Panc1 (cell line): ENCODE measurements around the gene EGFR. TPM values are rescaled to one million over a fixed set of nuclear protein-coding genes. Genes with fewer than 3 reads are reported as not detected.
A peak's percentile ranks its signal among the peaks of the same experiment; 100 is the strongest.

Source experiments
- ATAC-seq: fragments of 200-7000 bp; cut with Tn5 transposase; 2 replicates; pipeline ENCODE4 v1.9.1; 2020; ENCODE audit warnings: mild to moderate bottlenecking, moderate library complexity
- BruUV-seq: library from RNA; stranded (reverse); fragments of 400-500 nt; replicated peaks from 2 replicates; lab custom pipeline; 2021; lab: Mats Ljungman, UMichigan
- CTCF ChIA-PET: fragments of 300-600 bp; sonication (Branson Sonifier 250); formaldehyde crosslinking; loops from one replicate; lab custom pipeline; 2022; ENCODE audit warnings: antibody characterized with exemption; lab: Charles Lee
- POLR2A ChIA-PET: fragments of 300-600 bp; sonication (Branson Sonifier 250); formaldehyde crosslinking; loops from one replicate; lab custom pipeline; 2022; ENCODE audit warnings: antibody characterized with exemption; lab: Charles Lee
- DNase-seq: peaks from one replicate; pipeline ENCODE4 v3.0.0-alpha.2; 2010; ENCODE audit warnings: low read depth, low spot score
- H3K27ac ChIP-seq: 2 replicates; pipeline ENCODE4 v1.5.1; 2011; ENCODE audit warnings: mild to moderate bottlenecking, low read length, inconsistent platforms
- H3K27me3 ChIP-seq: fragments of 200-500 bp; sonication (Bioruptor generic); 2 replicates; pipeline ENCODE4 v1.6.0; 2014; ENCODE audit warnings: low read length, inconsistent platforms; ENCODE audit not compliant: control insufficient read depth, insufficient read depth
- H3K36me3 ChIP-seq: fragments of 200-500 bp; sonication (Bioruptor generic); 2 replicates; pipeline ENCODE4 v1.5.1; 2014; ENCODE audit warnings: inconsistent platforms, mild to moderate bottlenecking, low read length, moderate library complexity; ENCODE audit not compliant: control insufficient read depth, insufficient read depth
- H3K4me1 ChIP-seq: 2 replicates; pipeline ENCODE4 v1.5.1; 2011; ENCODE audit warnings: inconsistent platforms, mild to moderate bottlenecking, low read length, moderate library complexity; ENCODE audit not compliant: control insufficient read depth, insufficient read depth
- H3K4me3 ChIP-seq, 2 experiments: 2 replicates each; pipeline ENCODE4 v1.5.1; 2011 to 2012; ENCODE audit warnings: low read depth in 2 of 2, low read length in 2 of 2, mild to moderate bottlenecking in 2 of 2, inconsistent platforms in 1 of 2, moderate library complexity in 1 of 2
- H3K9me3 ChIP-seq: fragments of 200-500 bp; sonication (Bioruptor generic); 2 replicates; pipeline ENCODE4 v1.5.1; 2014; ENCODE audit warnings: low read depth, mild to moderate bottlenecking, inconsistent platforms, low read length, moderate library complexity; ENCODE audit not compliant: control insufficient read depth, insufficient read depth
- POLR2AphosphoS5 ChIP-seq: IDR thresholded peaks from 2 replicates; pipeline ENCODE4 v1.6.1; 2012; ENCODE audit warnings: mild to moderate bottlenecking, low read depth, low read length, moderate library complexity
- SIN3A ChIP-seq: IDR thresholded peaks from 2 replicates; pipeline ENCODE4 v1.6.1; 2012; ENCODE audit warnings: low read depth, mild to moderate bottlenecking, low read length, moderate library complexity, borderline replicate concordance; ENCODE audit not compliant: insufficient read depth
- TCF7L2 ChIP-seq: IDR thresholded peaks from 2 replicates; pipeline ENCODE4 v1.6.1; 2011; ENCODE audit warnings: mild to moderate bottlenecking, low read depth, low read length, inconsistent platforms
- in situ Hi-C: cut with HindIII; loops from 2 replicates; pipeline ENCODE4 v1.10.0; 2016; ENCODE audit warnings: low sequenced_read_pairs, low pct_unique_long_range_greater_than_20kb
- intact Hi-C: fragments of 100-400 bp; cut with micrococcal nuclease; formaldehyde crosslinking; loops from one replicate; pipeline ENCODE4 v1.10.0; 2022; ENCODE audit not compliant: unreplicated experiment
- total RNA-seq: library from RNA; stranded (reverse); gene quantifications from one replicate; pipeline ENCODE4 v1.2.1, GENCODE V29; 2021; ENCODE audit not compliant: unreplicated experiment
- TF ChIP-seq, protein P1 (sequence below): fragments of 450-650 bp; IDR thresholded peaks from 2 replicates; pipeline ENCODE4 v1.5.1; 2017; ENCODE audit warnings: mild to moderate bottlenecking
- TF ChIP-seq, protein P2 (sequence below), 2 experiments: IDR thresholded peaks; 2 replicates each; pipeline ENCODE4 v1.6.1; 2011 to 2012; ENCODE audit warnings: low read depth in 2 of 2, control low read depth in 1 of 2, low read length in 1 of 2, mild to moderate bottlenecking in 1 of 2, moderate library complexity in 1 of 2; ENCODE audit not compliant: insufficient read depth in 1 of 2

The EGFR gene
- total RNA-seq, 1 experiment from 2014 or later: 156 TPM

- Histone ChIP-seq H3K9me3 (no peaks in the 10 kb centered on the region), H3K27me3 (no peaks in the 10 kb centered on the region), H3K4me3 (no peak overlapping the region), H3K27ac (no peak overlapping the region; the same call in 1 of the 2 replicates), H3K36me3 (no peaks in the 10 kb centered on the region), H3K4me1 (peaks cover 12% of the 10 kb centered on the region)
- ATAC-seq: peak; percentile 44
- TF ChIP-seq, protein P1, sequence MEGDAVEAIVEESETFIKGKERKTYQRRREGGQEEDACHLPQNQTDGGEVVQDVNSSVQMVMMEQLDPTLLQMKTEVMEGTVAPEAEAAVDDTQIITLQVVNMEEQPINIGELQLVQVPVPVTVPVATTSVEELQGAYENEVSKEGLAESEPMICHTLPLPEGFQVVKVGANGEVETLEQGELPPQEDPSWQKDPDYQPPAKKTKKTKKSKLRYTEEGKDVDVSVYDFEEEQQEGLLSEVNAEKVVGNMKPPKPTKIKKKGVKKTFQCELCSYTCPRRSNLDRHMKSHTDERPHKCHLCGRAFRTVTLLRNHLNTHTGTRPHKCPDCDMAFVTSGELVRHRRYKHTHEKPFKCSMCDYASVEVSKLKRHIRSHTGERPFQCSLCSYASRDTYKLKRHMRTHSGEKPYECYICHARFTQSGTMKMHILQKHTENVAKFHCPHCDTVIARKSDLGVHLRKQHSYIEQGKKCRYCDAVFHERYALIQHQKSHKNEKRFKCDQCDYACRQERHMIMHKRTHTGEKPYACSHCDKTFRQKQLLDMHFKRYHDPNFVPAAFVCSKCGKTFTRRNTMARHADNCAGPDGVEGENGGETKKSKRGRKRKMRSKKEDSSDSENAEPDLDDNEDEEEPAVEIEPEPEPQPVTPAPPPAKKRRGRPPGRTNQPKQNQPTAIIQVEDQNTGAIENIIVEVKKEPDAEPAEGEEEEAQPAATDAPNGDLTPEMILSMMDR: no peak
- no peak for TF ChIP-seq TCF7L2
- TF ChIP-seq SIN3A: no peak
- no peak for TF ChIP-seq POLR2AphosphoS5
- TF ChIP-seq, protein P2, sequence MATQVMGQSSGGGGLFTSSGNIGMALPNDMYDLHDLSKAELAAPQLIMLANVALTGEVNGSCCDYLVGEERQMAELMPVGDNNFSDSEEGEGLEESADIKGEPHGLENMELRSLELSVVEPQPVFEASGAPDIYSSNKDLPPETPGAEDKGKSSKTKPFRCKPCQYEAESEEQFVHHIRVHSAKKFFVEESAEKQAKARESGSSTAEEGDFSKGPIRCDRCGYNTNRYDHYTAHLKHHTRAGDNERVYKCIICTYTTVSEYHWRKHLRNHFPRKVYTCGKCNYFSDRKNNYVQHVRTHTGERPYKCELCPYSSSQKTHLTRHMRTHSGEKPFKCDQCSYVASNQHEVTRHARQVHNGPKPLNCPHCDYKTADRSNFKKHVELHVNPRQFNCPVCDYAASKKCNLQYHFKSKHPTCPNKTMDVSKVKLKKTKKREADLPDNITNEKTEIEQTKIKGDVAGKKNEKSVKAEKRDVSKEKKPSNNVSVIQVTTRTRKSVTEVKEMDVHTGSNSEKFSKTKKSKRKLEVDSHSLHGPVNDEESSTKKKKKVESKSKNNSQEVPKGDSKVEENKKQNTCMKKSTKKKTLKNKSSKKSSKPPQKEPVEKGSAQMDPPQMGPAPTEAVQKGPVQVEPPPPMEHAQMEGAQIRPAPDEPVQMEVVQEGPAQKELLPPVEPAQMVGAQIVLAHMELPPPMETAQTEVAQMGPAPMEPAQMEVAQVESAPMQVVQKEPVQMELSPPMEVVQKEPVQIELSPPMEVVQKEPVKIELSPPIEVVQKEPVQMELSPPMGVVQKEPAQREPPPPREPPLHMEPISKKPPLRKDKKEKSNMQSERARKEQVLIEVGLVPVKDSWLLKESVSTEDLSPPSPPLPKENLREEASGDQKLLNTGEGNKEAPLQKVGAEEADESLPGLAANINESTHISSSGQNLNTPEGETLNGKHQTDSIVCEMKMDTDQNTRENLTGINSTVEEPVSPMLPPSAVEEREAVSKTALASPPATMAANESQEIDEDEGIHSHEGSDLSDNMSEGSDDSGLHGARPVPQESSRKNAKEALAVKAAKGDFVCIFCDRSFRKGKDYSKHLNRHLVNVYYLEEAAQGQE (IDR thresholded peaks at IDR 0.05; ENCODE audit: insufficient read depth in 1 of 2, low read depth in 2 of 2, low read length in 1 of 2): no peak
- no peak for DNase-seq
- ChIA-PET POLR2A (interaction anchor here (0.7 kb wide), 1 partner anchor 126 kb away, joined by 27 read pairs; no protein-coding TSS in a partner anchor), CTCF (no interaction called here)
- in situ Hi-C loops (no loop called here), intact Hi-C loops (no loop called here)
- no TSS peak for BruUV-seq
Observed at GRCh38 chr7:54996391-54996790, 22.4 kb upstream of the EGFR start.

DNA sequence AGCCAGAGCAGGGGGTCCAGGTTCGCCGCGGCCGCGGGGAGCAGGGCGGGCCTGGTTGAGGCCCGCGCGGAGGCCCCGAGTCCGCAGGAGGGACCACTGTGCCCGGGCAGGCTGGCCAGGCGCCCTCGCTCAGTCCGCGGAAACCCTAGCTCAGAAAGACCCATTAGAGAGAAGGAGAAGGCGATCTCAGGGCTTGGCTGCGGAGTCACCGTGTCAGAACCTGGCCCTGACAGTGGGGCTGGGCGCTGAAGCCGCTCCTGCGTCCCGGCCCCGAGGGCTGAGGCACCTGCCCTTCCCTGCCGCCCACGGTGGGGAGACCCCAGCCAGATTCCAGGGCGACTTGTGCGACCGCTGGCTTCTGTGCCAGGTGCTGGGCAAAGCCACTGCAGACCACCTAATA is 14.2 kb upstream of the EGFR start:
- Histone ChIP-seq H3K36me3 (no peaks in the 10 kb centered on the region), H3K27me3 (no peaks in the 10 kb centered on the region), H3K4me1 (no peaks in the 10 kb centered on the region), H3K4me3 (no peak overlapping the region), H3K27ac (no peak overlapping the region), H3K9me3 (no peaks in the 10 kb centered on the region)
- intact Hi-C loops: no loop called here
- ChIA-PET CTCF (no interaction called here), POLR2A (no interaction called here)
- TF ChIP-seq POLR2AphosphoS5: no peak
- TF ChIP-seq, protein P2 (IDR thresholded peaks at IDR 0.05; ENCODE audit: insufficient read depth in 1 of 2, low read depth in 2 of 2, low read length in 1 of 2): no peak
- no peak for TF ChIP-seq TCF7L2
- TF ChIP-seq SIN3A: no peak
- TF ChIP-seq, protein P1: no peak
- no peak for ATAC-seq
- in situ Hi-C loops: no loop called here
- BruUV-seq: no TSS peak
- no peak for DNase-seq
